Prostate gland (tissue), 2 donors: ENCODE data around the gene NOLC1. TPM values are rescaled to one million over a fixed set of nuclear protein-coding genes. Genes with fewer than 3 reads are reported as not detected.
A peak's percentile ranks its signal among the peaks of the same experiment; 100 is the strongest.

Experiments used
- DNase-seq: peaks from one replicate; pipeline ENCODE4 v3.0.0-alpha.2; 2019; ENCODE audit warnings: low spot score
- H3K27ac ChIP-seq, 2 donors: fragments of 200-600 bp; sonication (generic); 2 replicates each; pipeline ENCODE4 v1.5.1; 2017 to 2019
- H3K27me3 ChIP-seq: fragments of 200-600 bp; sonication (generic); replicated peaks from 2 replicates; pipeline ENCODE4 v1.5.1; 2019; ENCODE audit not compliant: insufficient read depth
- H3K36me3 ChIP-seq, 2 donors: fragments of 200-600 bp; sonication (generic); 1 replicate in 1 of 2; 2 replicates in 1 of 2; pipeline versions ENCODE4 v1.5.1 to v1.8.1; 2017 to 2019
- H3K4me1 ChIP-seq: fragments of 200-600 bp; sonication (generic); replicated peaks from 2 replicates; pipeline ENCODE4 v1.5.1; 2019
- H3K4me3 ChIP-seq, 2 donors: fragments of 200-600 bp; sonication (generic); 2 replicates each; pipeline ENCODE4 v1.5.1; 2017 to 2019
- H3K9me3 ChIP-seq: fragments of 200-600 bp; sonication (generic); 2 replicates; pipeline ENCODE4 v1.5.1; 2017
- CTCF ChIP-seq, 4 experiments: fragments of 200-600 bp in 2 of 4; fragments of 450-650 bp in 2 of 4; sonication (generic) in 2 of 4; IDR thresholded peaks; 1 replicate in 3 of 4; 2 replicates in 1 of 4; pipeline ENCODE4 v1.5.1; 2016 to 2019; ENCODE audit warnings: antibody characterized with exemption in 4 of 4, mild to moderate bottlenecking in 2 of 4, moderate library complexity in 2 of 4
- POLR2A ChIP-seq: fragments of 450-650 bp; IDR thresholded peaks from one replicate; pipeline ENCODE4 v1.6.1; 2016; ENCODE audit warnings: antibody characterized with exemption, mild to moderate bottlenecking
- POLR2AphosphoS5 ChIP-seq: sonication (generic); formaldehyde crosslinking; IDR thresholded peaks from one replicate; pipeline ENCODE4 v1.6.1; 2017; ENCODE audit warnings: antibody characterized with exemption
- WGBS: methylation state at CpG from one replicate; pipeline ENCODE4 v1.1.5; 2018; 5-methylcytosine and 5-hydroxymethylcytosine counted together
- intact Hi-C: fragments of 100-400 bp; cut with DNase I; formaldehyde crosslinking; loops from one replicate; pipeline ENCODE4 v1.14.2; 2022
- total RNA-seq, 2 donors: library from RNA; depleted of rRNA; stranded (reverse); fragments of >200 nt; gene quantifications; one replicate each; pipeline ENCODE4 v1.1.0, GENCODE V29; 2016

Gene NOLC1
- total RNA-seq, 2 donors from 2014 or later = 50.3 to 67.9 TPM

DNA sequence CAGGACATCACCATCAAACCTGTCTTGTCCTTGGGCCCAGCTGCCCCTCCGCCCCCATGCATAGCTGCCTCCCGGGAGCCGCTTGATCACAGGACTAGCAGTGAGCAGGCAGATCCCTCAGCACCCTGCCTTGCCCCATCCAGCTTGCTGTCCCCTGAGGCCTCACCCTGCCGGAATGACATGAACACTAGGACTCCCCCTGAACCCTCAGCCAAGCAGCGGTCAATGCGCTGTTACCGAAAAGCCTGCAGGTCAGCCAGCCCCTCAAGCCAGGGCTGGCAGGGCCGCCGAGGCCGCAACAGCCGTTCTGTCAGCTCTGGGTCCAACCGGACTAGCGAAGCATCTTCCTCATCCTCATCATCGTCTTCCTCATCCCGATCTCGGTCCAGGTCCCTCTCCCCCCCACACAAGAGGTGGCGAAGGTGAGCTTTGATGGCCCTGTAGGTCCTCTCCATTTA, 5.2 kb upstream of the NOLC1 start:
- intact Hi-C loops = no loop called here
- H3K4me1 ChIP-seq = no peaks in the 10 kb centered on the region
- WGBS = 91% methylated on average over 17 of the region's 17 CpGs
- no peaks in the 10 kb centered on the region for H3K27me3 ChIP-seq
- DNase-seq = no peak
- TF ChIP-seq POLR2AphosphoS5 (no peak), CTCF (IDR thresholded peaks at IDR 0.05) (no peak), POLR2A (no peak)
- H3K9me3 ChIP-seq = no peaks in the 10 kb centered on the region
- H3K27ac ChIP-seq = no peak overlapping the region
- H3K36me3 ChIP-seq = peaks cover 10 to 12% of the 10 kb centered on the region in 2 donors
- H3K4me3 ChIP-seq = no peak overlapping the region

DNA sequence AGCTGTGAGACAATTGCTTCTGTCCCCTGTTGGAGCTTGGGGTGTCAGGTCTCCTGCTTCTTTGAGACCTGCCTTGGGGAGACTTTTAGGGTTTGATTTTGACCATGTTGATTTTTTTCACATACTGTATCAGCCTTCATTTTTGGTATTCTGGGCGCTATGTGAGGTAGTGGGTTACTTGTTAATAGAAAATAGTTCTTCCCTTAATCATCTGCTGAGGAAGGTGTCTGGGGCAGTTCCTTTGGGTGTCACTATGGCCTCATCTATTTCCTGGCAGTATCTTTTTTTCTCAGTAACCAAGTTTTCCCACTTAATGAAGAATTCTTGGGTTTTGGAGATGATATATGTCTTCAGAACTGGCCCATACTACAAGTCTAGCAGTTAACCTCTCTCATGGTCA, 4.6 kb upstream of the NOLC1 start:
- intact Hi-C loops = no loop called here
- no peak for TF ChIP-seq POLR2A
- no peak for TF ChIP-seq POLR2AphosphoS5
- no peak for TF ChIP-seq CTCF (IDR thresholded peaks at IDR 0.05)
- H3K4me3 ChIP-seq = no peak overlapping the region
- no peaks in the 10 kb centered on the region for H3K4me1 ChIP-seq
- no peak overlapping the region for H3K27ac ChIP-seq
- H3K36me3 ChIP-seq = peaks cover 10 to 12% of the 10 kb centered on the region in 2 donors
- H3K9me3 ChIP-seq = no peaks in the 10 kb centered on the region
- H3K27me3 ChIP-seq = no peaks in the 10 kb centered on the region
- whole genome bisulfite sequencing = 100% methylated on average over 1 of the region's 1 CpG
- DNase-seq = no peak

DNA sequence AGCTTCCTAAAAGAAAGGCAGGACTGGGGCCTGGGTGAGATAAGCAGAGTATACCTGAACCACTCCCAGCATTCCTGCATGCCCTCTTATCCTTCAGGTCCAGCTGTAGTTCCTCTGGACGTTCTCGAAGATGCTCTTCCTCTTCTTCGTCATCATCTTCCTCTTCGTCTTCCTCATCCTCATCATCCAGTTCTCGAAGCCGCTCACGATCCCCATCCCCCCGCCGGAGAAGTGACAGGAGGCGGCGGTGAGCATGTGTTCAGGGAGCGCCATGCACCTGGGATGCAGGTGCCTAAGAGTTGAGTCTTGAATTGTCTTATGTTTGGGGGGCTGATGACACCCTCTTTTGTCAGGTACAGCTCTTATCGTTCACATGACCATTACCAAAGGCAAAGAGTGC, 3.9 kb upstream of the NOLC1 start:
- peaks cover 4% of the 10 kb centered on the region for H3K4me1 ChIP-seq
- TF ChIP-seq POLR2A (no peak), POLR2AphosphoS5 (no peak), CTCF (IDR thresholded peaks at IDR 0.05) (no peak)
- H3K9me3 ChIP-seq = no peaks in the 10 kb centered on the region
- H3K36me3 ChIP-seq = peaks cover 10 to 12% of the 10 kb centered on the region in 2 donors
- H3K27ac ChIP-seq = no peak overlapping the region
- WGBS = 93% methylated on average over 13 of the region's 13 CpGs
- no peaks in the 10 kb centered on the region for H3K27me3 ChIP-seq
- intact Hi-C loops = no loop called here
- no peak overlapping the region for H3K4me3 ChIP-seq
- no peak for DNase-seq

DNA sequence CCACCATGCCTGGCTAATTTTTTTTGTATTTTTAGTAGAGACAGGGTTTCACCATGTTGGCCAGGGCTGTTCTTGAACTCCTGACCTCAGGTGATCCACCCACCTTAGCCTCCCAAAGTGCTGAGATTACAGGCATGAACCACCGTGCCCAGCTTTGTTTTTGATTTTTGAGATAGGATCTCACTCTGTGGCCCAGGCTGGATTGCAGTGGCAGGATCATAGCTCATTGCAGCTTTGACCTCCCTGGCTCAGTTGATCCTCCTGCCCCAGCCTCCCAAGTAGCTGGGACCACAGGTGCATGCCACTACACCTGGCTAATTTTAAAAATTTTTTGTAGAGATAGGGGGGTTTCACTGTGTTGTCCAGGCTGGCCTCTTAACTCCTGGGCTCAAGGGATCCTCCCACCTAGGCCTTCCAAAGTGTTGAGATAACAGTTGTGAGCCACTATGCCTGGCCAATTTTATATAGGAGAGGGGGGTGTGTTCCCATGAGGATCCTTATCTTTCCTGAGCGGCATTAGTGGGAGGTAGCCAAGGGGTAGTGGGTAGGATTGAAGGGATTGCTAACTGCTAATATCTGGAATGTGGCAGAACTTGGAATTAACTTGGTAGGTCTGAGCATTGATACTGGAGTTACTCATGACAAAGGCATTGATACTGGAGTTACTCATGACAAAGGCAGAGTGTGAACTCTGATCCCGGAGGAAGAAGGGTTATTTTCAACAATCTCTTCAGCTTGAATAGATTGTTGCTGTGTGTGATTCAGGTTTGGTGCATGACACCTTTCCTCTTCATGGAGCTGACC, 1.0 kb upstream of the NOLC1 start:
- TF ChIP-seq POLR2AphosphoS5 (no peak), POLR2A (no peak), CTCF (IDR thresholded peaks at IDR 0.05) (no peak)
- Histone ChIP-seq H3K9me3 (no peaks in the 10 kb centered on the region), H3K27ac (peak overlapping the region; percentile 80 to 82), H3K36me3 (peaks cover 10 to 12% of the 10 kb centered on the region in 2 donors), H3K4me3 (peak overlapping the region in 1 of 2 donors; percentile 84), H3K27me3 (no peaks in the 10 kb centered on the region), H3K4me1 (peaks cover 5% of the 10 kb centered on the region)
- DNase-seq = no peak
- intact Hi-C loops = loop anchor here (5.0 kb wide), 1 partner anchor 334 kb away; the partner anchor contains the start of gene OGA
- 81% methylated on average over 3 of the region's 3 CpGs for WGBS

- intact Hi-C loops = loop anchor here (5.0 kb wide), 1 partner anchor 335 kb away; the partner anchor contains the start of gene OGA
Observed at GRCh38 chr10:102152545-102152890, 329 bp downstream of the NOLC1 start.

More at GRCh38 chr10:102152545-102152890, 329 bp downstream of the NOLC1 start:
- Histone ChIP-seq H3K27ac (peak overlapping the region; percentile 80 to 82), H3K4me1 (peaks cover 5% of the 10 kb centered on the region), H3K4me3 (peak overlapping the region; percentile 80 to 84), H3K9me3 (no peaks in the 10 kb centered on the region), H3K36me3 (peaks cover 10 to 12% of the 10 kb centered on the region in 2 donors), H3K27me3 (no peaks in the 10 kb centered on the region)
- TF ChIP-seq POLR2A (no peak), CTCF (IDR thresholded peaks at IDR 0.05) (no peak), POLR2AphosphoS5 (no peak)
- 0% methylated on average over 19 of the region's 19 CpGs for WGBS
- DNase-seq = no peak
